Motor neuron (in vitro differentiated cells): ENCODE measurements around the gene CPVL. TPM values are rescaled to one million over a fixed set of nuclear protein-coding genes. Genes with fewer than 3 reads are reported as not detected.

ENCODE experiments used
- ATAC-seq, 8 experiments: fragments of 200-7000 bp; cut with Tn5 transposase; replicated peaks in 6 of 8; 2 replicates each; pipeline ENCODE4 v1.8.0; 2021; ENCODE audit warnings: mild to moderate bottlenecking in 8 of 8, moderate library complexity in 8 of 8
- H3K27ac ChIP-seq, 2 donors: fragments of 250-450 bp; sonication (Bioruptor Pico); 2 replicates each; pipeline ENCODE4 v1.9.0; 2021; ENCODE audit warnings: antibody characterized with exemption in 2 of 2, mild to moderate bottlenecking in 2 of 2, moderate library complexity in 1 of 2
- H3K4me1 ChIP-seq, 2 donors: fragments of 250-450 bp; sonication (Bioruptor Pico); replicated peaks in 1 of 2; 2 replicates each; pipeline ENCODE4 v1.6.1; 2021; ENCODE audit warnings: antibody characterized with exemption in 2 of 2, mild to moderate bottlenecking in 2 of 2, moderate library complexity in 1 of 2
- H3K4me3 ChIP-seq, 5 donors: fragments of 250-450 bp; sonication (Bioruptor Pico); 2 replicates each; pipeline ENCODE4 v1.9.0; 2021; ENCODE audit warnings: antibody characterized with exemption in 5 of 5, mild to moderate bottlenecking in 5 of 5, moderate library complexity in 4 of 5
- WGBS, 10 experiments: fragments of 450-650 bp; shearing (Covaris generic); methylation state at CpG; one replicate each; pipeline ENCODE4 v1.0.0; 2022; 5-methylcytosine and 5-hydroxymethylcytosine counted together
- in situ Hi-C, 9 experiments: fragments of 400-800 bp; cut with MboI; loops; one replicate each; pipeline ENCODE4 v1.15.0; 2021; ENCODE audit warnings: low sequenced_read_pairs in 9 of 9, low pct_unique_long_range_greater_than_20kb in 2 of 9; ENCODE audit not compliant: unreplicated experiment in 9 of 9
- total RNA-seq, 8 experiments: library from RNA; unstranded; fragments of 300-600 nt; gene quantifications; 2 replicates each; pipeline versions ENCODE4 v1.2.3 to v1.2.4, GENCODE V29; 2022

CPVL gene
- total RNA-seq, 8 experiments from 2014 or later = 4.7 to 27.0 (median 6.8) TPM

DNA sequence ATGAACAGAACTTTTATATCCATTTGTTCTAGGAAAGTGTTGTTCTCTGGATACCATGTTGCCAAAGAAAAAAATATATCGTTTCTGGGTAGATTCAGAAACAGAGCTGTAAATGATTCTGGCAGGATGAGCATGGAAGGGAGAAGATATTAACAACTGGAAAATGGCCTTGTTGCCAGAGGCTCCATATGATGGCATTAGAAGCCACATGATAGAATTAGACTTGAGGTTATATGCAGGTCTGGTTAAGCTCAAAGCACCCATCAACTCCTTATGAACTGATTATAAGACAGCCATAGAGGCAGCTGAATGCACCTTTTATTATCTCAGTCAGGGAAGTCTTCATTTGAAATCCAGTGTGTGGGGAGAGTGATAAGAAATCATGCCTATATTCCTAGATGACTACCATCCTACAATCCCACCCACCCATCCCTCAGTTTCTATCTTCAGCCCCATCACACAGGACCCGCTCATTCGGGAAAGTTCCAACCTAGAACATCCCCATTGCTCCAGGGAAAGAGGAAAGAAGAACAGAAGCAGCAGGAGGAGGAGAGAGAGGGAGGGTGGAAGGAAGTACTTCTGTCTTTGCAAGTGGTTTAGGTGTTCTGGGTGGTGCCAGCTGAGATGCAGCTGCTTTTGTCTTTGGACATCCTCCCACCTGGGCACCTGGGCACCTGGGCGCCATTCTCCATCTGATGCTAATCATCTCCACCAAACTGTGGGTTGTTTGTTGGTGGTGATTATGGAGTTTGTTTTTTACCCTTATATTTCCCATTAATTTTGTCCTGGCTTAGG lies 162.7 kb downstream of the CPVL start:
- in situ Hi-C loops = no loop called here

DNA sequence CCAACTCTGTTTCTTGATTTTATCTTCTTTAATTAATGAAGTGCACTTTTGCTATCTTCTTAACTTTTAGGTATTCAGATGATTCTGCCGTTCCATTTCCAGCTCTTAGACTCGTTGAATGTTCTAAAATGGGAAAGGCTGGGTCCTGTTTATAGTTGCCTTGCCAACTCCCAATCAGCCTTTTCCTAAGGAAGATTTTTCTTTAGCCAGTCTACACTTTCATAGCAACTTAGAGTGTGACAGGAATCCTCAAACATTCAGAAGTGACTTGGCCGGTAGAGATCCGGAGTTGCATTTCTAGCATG lies 165.2 kb downstream of the CPVL start:
- Histone ChIP-seq H3K4me1 (peaks cover 12 to 18% of the 10 kb centered on the region in 2 donors), H3K27ac (no peak overlapping the region), H3K4me3 (no peak overlapping the region)
- peak in 3 of 8 experiments; percentile 11 to 74 (median 18) for ATAC-seq
- in situ Hi-C loops = no loop called here
- 15 to 100% (median 72%) methylated on average over 2 to 4 of the region's 4 CpGs; no CpG with 5 or more reads in 3 of the 10 experiments for WGBS, 10 experiments

More for the DNA sequence above, 162.7 kb downstream of the CPVL start:
- ATAC-seq = no peak
- Histone ChIP-seq H3K27ac (no peak overlapping the region), H3K4me1 (peaks cover 22 to 27% of the 10 kb centered on the region in 2 donors), H3K4me3 (no peak overlapping the region)
- 20 to 100% (median 90%) methylated on average over 1 to 2 of the region's 4 CpGs; no CpG with 5 or more reads in 1 of the 10 experiments for WGBS, 10 experiments

DNA sequence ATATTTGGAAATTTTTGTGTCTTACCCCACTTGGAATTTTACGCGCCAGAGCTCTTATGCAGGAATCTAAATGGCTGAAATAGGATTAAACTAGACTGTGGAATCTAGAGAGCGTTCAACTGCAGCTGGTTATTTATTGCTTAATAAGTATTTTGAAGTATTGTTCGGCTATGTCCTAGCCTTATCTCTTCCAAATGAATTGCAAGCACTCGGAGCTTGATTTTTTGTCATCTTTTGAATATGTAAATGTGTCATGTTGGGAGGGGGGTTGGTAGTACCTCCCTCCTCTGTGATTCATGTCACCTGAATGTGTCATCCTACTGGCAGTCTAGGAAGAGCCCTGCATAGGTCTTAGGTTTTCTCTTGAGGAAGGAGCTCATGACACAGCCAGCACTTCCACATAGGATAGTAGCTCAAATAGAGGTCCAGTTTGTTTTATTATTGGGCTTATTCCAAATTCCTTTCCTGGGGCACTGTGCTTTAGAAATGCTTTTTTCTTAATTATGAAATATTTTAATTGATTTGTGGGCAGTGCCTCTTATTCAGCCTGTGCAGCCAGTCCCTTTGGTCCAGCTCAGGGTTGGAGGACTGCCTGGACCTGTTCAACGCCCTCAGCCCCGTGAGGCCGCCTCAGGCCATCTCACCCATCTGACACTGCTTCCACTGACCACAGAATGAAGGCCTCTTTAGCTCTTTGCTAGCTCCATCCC lies 165.7 kb downstream of the CPVL start:
- WGBS, 10 experiments = 0 to 100% (median 89%) methylated on average over 2 to 8 of the region's 8 CpGs
- peaks cover 12 to 15% of the 10 kb centered on the region in 2 donors for H3K4me1 ChIP-seq
- no peak overlapping the region for H3K27ac ChIP-seq
- H3K4me3 ChIP-seq = no peak overlapping the region
- peak; percentile 50 to 83 (median 76) for ATAC-seq
- in situ Hi-C loops = no loop called here

DNA sequence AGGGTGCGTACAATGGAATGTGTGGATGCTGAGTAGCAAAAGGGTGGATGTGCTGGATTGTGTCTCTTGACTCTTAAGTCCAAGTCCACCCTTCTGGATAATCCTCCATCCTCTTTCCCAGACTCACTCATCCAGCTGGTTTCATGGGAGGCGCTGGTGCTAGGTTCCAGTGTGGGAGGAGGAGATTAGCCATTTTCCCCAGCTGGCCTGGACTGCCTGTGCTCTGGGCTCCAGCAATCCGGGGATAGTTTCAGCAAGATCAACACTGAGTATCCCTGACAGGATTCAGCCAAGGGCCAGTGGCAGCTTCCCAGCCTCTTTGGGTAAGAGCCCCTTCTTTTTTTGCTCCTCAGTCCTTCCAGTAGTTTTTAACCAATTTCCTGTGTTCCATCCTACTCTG lies 166.6 kb downstream of the CPVL start:
- no peak overlapping the region for H3K27ac ChIP-seq

DNA sequence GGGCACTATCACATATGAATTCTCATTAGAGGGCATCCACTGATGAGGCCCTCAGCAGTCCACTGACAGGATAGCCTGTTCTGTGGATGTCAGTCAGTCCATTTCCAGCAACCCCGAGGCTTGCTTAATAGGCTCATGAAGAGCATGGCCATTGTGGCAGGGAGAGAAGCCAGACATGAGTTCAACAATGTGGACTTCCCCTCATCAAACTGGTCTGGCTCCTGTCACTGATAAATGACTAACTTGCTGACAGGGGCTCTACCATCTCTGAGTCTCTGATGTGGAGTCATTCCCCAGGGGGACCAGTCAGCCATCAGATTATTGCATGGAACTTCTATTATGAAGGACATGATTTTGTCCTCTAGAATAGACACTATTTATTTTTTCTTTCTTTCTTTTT lies 168.5 kb downstream of the CPVL start:
- 100% methylated on average over 1 of the region's 1 CpG; no CpG with 5 or more reads in 6 of the 10 experiments for WGBS, 10 experiments
- in situ Hi-C loops = no loop called here
- Histone ChIP-seq H3K4me3 (no peak overlapping the region), H3K4me1 (peaks cover 4 to 5% of the 10 kb centered on the region in 2 donors), H3K27ac (no peak overlapping the region)
- ATAC-seq = no peak

More for the DNA sequence above, 166.6 kb downstream of the CPVL start:
- Histone ChIP-seq H3K4me1 (peaks cover 10 to 11% of the 10 kb centered on the region in 2 donors), H3K4me3 (no peak overlapping the region)
- no peak for ATAC-seq
- WGBS, 10 experiments = 44 to 100% (median 82%) methylated on average over 1 to 3 of the region's 3 CpGs; no CpG with 5 or more reads in 3 of the 10 experiments
- in situ Hi-C loops = no loop called here

DNA sequence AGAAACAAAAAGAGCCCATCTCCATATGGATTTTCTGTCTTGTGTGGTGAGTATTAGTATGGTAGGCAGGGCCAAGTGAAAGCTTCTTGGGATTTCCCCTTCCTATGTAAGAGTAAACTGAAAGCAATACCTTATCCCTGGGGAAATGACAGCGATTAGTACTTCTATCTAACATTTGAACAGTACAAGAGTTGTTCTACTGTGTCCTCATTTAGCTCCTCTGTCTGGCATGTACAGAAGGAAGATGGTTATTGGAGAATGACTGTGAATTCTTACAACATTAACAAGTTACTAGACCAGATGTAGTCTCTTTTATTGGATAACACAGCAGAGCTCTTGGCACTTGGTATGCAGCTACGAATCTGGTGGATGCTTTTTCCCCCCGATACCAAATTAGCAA lies 170.3 kb downstream of the CPVL start:
- in situ Hi-C loops = no loop called here
- H3K27ac ChIP-seq = no peak overlapping the region
- no peak for ATAC-seq

DNA sequence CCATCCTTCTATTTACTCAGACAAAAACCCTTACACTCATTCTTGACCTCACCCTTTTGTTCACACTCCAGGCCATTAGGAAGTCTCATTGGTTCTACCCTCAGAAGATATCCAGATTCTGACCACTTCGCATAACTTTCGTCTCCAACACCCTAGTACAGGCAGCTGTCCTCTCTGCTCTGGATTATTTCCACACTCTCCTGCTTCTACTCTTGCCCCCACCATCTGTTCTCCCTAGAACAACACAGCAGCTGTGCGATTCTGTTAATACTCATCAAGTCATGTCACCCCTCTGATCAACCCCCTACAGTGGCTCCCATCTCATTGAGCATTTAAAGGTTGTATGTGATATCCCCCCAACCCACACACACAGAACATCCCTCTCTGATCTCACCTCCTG lies 172.7 kb downstream of the CPVL start:
- Histone ChIP-seq H3K4me3 (no peak overlapping the region), H3K27ac (no peak overlapping the region), H3K4me1 (no peaks in the 10 kb centered on the region)
- in situ Hi-C loops = no loop called here
- no peak for ATAC-seq
- WGBS, 10 experiments = 50 to 100% (median 88%) methylated on average over 1 to 3 of the region's 3 CpGs; no CpG with 5 or more reads in 2 of the 10 experiments

More for the DNA sequence above, 170.3 kb downstream of the CPVL start:
- peaks cover 2 to 5% of the 10 kb centered on the region in 2 donors for H3K4me1 ChIP-seq
- 0 to 94% (median 76%) methylated on average over 1 to 3 of the region's 3 CpGs; no CpG with 5 or more reads in 3 of the 10 experiments for WGBS, 10 experiments
- H3K4me3 ChIP-seq = no peak overlapping the region

DNA sequence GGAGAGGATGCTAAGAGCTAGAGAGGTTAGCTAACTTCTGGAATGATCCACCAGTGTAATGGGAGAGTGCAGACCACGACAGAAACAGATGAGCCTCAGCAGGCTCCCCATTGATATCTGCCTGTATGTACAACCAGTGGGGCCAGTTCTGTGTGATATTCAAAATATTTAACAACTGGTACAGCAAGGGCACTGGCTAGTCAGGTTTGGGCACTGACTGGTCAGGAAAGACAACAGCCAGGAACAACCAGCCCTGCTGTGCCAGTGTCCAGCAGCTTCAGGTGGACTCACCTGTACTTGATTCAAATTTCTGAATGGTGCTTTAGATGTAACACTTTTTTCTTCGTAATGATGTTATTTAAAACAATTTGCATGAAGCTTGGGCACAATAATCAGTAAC lies 182.3 kb downstream of the CPVL start:
- WGBS, 10 experiments = 13 to 85% (median 67%) methylated on average over 1 to 2 of the region's 2 CpGs; no CpG with 5 or more reads in 2 of the 10 experiments
- no peaks in the 10 kb centered on the region for H3K4me1 ChIP-seq
- no peak overlapping the region for H3K27ac ChIP-seq
- ATAC-seq = no peak
- in situ Hi-C loops = loop anchor here in 1 of 9 experiments (10.0 kb wide), 1 partner anchor 141 kb away; no protein-coding TSS in a partner anchor
- no peak overlapping the region for H3K4me3 ChIP-seq

DNA sequence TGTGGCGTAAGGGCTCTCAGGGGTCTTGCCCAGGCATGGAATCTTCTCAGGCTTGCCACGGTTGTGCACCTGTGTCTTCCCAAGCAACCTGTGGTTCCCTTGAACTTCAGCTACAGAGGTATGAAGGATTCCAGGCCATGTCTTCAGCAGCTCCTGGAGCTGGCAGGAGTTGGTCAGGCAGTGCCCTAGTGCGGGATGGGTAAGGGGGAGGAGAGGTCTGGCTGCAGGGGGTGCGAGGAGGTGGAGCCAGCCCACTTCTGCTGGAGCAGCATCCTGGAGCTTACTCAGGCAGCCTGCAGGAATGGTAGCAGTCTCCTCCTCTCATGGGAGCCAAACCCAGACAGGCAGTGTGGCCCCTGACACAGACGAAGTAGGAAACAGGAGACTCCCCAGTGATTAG lies 184.4 kb downstream of the CPVL start:
- in situ Hi-C loops = loop anchor here in 1 of 9 experiments (10.0 kb wide), 1 partner anchor 143 kb away; no protein-coding TSS in a partner anchor
- H3K4me1 ChIP-seq = no peaks in the 10 kb centered on the region
- no peak overlapping the region for H3K4me3 ChIP-seq
- ATAC-seq = no peak
- H3K27ac ChIP-seq = no peak overlapping the region
- 50 to 100% (median 75%) methylated on average over 1 to 3 of the region's 5 CpGs; no CpG with 5 or more reads in 5 of the 10 experiments for WGBS, 10 experiments

DNA sequence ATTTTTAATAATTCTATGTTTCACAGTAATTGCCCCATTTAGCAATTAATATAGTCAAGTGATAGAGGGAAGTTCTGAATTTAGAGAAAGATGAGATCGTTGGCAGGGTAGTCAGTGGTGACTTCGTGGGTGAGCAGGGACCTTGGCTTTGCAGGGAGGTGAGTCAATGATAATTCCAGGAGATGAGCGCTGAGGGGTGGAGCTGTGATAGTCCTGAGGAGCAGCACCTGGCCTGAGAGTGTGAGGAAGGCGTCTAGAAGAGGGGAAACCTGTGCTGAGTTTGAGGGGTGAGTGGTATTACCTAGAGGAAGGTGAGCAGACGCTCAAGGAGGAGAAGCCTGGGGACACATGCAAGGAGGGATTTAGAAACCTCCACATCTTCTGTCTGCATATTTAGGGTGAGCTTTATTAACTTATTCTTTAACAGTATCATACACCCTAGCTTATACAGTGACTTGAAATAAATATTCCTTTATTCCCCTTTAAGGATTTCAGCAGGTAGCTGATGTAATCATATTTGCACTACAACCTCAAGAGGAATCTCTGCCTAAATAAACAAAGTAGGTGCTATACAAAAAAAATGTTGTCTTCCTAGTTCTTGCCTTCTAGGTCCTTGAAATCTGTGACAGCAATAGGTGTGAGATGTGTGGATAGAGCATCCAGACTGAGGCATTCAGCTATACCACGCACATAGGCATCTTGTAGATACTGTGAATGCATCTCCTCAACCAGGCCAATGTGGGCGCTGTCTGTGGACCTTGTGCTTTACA lies 186.1 kb downstream of the CPVL start:
- H3K27ac ChIP-seq = no peak overlapping the region
- in situ Hi-C loops = loop anchor here in 1 of 9 experiments (10.0 kb wide), 1 partner anchor 145 kb away; no protein-coding TSS in a partner anchor
- 74 to 100% (median 91%) methylated on average over 1 to 6 of the region's 7 CpGs; no CpG with 5 or more reads in 3 of the 10 experiments for WGBS, 10 experiments
- H3K4me1 ChIP-seq = no peaks in the 10 kb centered on the region
- ATAC-seq = no peak
- H3K4me3 ChIP-seq = no peak overlapping the region

DNA sequence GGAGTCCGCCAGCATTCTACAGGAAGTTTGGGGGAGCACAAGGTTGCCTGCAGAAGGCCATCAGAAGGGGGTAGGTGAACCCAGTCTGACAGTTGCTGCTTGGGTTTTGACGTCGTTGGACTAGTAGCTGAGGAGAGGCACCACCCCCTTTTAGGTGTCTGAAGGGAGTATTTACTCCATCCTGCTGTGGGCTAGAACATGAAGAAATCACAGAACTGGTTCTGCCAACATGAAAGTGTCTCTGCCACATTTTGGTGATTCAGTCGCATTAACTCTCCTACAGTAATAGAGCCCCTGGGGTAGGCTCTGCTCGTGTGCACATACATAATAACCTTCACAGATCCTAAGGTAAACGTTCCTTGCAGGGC lies 187.4 kb downstream of the CPVL start:
- Histone ChIP-seq H3K4me1 (no peaks in the 10 kb centered on the region), H3K4me3 (no peak overlapping the region), H3K27ac (no peak overlapping the region)
- 40 to 100% (median 80%) methylated on average over 1 to 4 of the region's 6 CpGs; no CpG with 5 or more reads in 3 of the 10 experiments for WGBS, 10 experiments
- in situ Hi-C loops = loop anchor here in 1 of 9 experiments (10.0 kb wide), 1 partner anchor 146 kb away; no protein-coding TSS in a partner anchor
- no peak for ATAC-seq

DNA sequence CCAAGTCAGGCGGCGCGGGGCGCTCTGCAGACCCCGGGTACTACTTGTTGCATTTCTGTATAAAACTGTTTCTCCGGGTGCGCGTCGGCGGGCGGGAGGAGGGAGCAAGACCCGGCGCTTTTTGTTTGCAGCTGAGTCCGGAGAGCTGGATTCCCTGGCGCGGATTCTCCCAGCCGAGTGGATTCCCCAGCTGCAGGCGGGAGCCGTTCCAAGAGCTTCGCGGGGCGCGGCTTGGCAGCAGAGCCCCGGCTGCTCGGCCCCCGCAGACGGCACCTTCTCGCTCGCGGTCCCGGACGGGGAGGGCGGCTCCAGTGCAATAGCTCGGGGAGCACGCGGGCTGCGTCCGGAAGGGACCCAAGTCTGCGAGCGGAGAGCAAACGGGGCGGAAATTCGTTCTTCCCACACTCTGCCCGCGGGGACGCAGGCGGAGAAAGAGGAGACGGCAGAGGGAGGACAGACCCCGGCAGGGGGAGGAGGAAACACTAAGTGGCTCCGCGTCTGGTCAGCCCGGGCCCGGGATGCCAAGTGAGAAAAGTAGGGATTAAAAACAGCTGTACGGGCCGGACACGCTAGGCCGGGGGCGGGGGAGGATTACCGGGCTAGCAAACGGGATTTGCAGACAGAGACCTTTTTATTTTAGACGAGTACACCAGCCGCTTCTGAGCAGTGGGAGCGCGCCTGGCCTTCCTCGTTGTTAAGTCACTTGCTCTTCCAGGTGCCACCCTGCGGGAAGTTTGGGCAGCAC lies 187.9 kb downstream of the CPVL start, which contains the start of gene TRIL:
Gene TRIL, minus strand, starts transcription at position 96 of the 745 bp plus-strand sequence. CDS start 284 bp downstream, outside the sequence.
- ATAC-seq = peak; percentile 23 to 58 (median 38)
- WGBS, 10 experiments = 0 to 26% (median 10%) methylated on average over 1 to 35 of the region's 66 CpGs; no CpG with 5 or more reads in 3 of the 10 experiments
- Histone ChIP-seq H3K27ac (no peak within 1 kb of the TSS), H3K4me3 (peak within 1 kb of the TSS; percentile 23 to 33 (median 32)), H3K4me1 (peaks cover 0 to 3% of the 10 kb centered on the region in 2 donors)
- in situ Hi-C loops = loop anchor here in 1 of 9 experiments (10.0 kb wide), 1 partner anchor 146 kb away; no protein-coding TSS in a partner anchor
